ENCODE results near the gene IL17RD.

The IL17RD gene
- 0 to 0.53 (median 0.09) reads per million in 4 experiments for total RNA-seq

GRCh38 chr3:57164657-57165573 is at the start of gene IL17RD:
IL17RD (minus strand) TSS chr3:57165353; CDS start chr3:57165286, 67 bp downstream.
- DNase-seq: peak; percentile 27

- DNase-seq: no peak
These were observed 41.3 kb upstream of the IL17RD start for GRCh38 chr3:57206423-57206822.

- DNase-seq: no peak
These were observed 34.7 kb upstream of the IL17RD start, which contains the start of gene HESX1 for GRCh38 chr3:57199895-57200297. HESX1 (minus strand) TSS chr3:57199978; CDS start chr3:57199918, 60 bp downstream.

GRCh38 chr3:57194641-57195040 is 29.5 kb upstream of the IL17RD start:
- DNase-seq: no peak

- no peak for DNase-seq
These were observed 26.9 kb upstream of the IL17RD start for GRCh38 chr3:57192028-57192427.

- no peak for DNase-seq
These were observed 19.4 kb upstream of the IL17RD start for GRCh38 chr3:57184526-57184925.

GRCh38 chr3:57179580-57180410 is 14.6 kb upstream of the IL17RD start:
- no peak for DNase-seq

GRCh38 chr3:57176045-57176444 is 10.9 kb upstream of the IL17RD start:
- DNase-seq: no peak

- DNase-seq: no peak
These were observed 8.5 kb upstream of the IL17RD start for GRCh38 chr3:57173687-57174086.

GRCh38 chr3:57170946-57171345 is 5.8 kb upstream of the IL17RD start:
- DNase-seq: no peak

GRCh38 chr3:57169872-57170623 is 4.9 kb upstream of the IL17RD start:
- DNase-seq: peak; percentile 42

GRCh38 chr3:57169108-57169507 is 4.0 kb upstream of the IL17RD start:
- DNase-seq: no peak

GRCh38 chr3:57168151-57168550 is 3.0 kb upstream of the IL17RD start:
- DNase-seq: no peak

GRCh38 chr3:57166660-57167059 is 1.5 kb upstream of the IL17RD start:
- no peak for DNase-seq

- DNase-seq: no peak
These were observed 488 bp upstream of the IL17RD start for GRCh38 chr3:57165641-57166040.

GRCh38 chr3:57164217-57164656 is 916 bp downstream of the IL17RD start:
- DNase-seq: no peak

- DNase-seq: no peak
These were observed 1.4 kb downstream of the IL17RD start for GRCh38 chr3:57163751-57164150.

- no peak for DNase-seq
These were observed 3.2 kb downstream of the IL17RD start for GRCh38 chr3:57161915-57162314.

GRCh38 chr3:57160765-57161538 is 4.2 kb downstream of the IL17RD start:
- no peak for DNase-seq

- DNase-seq: no peak
These were observed 4.9 kb downstream of the IL17RD start for GRCh38 chr3:57160076-57160764.
